Prostate gland (tissue), 2 donors: ENCODE results near the gene APBA2. TPM values are rescaled to one million over a fixed set of nuclear protein-coding genes. Genes with fewer than 3 reads are reported as not detected.

ENCODE experiments used
- DNase-seq: peaks from one replicate; pipeline ENCODE4 v3.0.0-alpha.2; 2019; ENCODE audit warnings: low spot score
- H3K27ac ChIP-seq, 2 donors: fragments of 200-600 bp; sonication (generic); 2 replicates each; pipeline ENCODE4 v1.5.1; 2017 to 2019
- H3K27me3 ChIP-seq: fragments of 200-600 bp; sonication (generic); replicated peaks from 2 replicates; pipeline ENCODE4 v1.5.1; 2019; ENCODE audit not compliant: insufficient read depth
- H3K36me3 ChIP-seq, 2 donors: fragments of 200-600 bp; sonication (generic); 1 replicate in 1 of 2; 2 replicates in 1 of 2; pipeline versions ENCODE4 v1.5.1 to v1.8.1; 2017 to 2019
- H3K4me1 ChIP-seq: fragments of 200-600 bp; sonication (generic); replicated peaks from 2 replicates; pipeline ENCODE4 v1.5.1; 2019
- H3K4me3 ChIP-seq, 2 donors: fragments of 200-600 bp; sonication (generic); 2 replicates each; pipeline ENCODE4 v1.5.1; 2017 to 2019
- H3K9me3 ChIP-seq: fragments of 200-600 bp; sonication (generic); 2 replicates; pipeline ENCODE4 v1.5.1; 2017
- POLR2A ChIP-seq: fragments of 450-650 bp; IDR thresholded peaks from one replicate; pipeline ENCODE4 v1.6.1; 2016; ENCODE audit warnings: antibody characterized with exemption, mild to moderate bottlenecking
- POLR2AphosphoS5 ChIP-seq: sonication (generic); formaldehyde crosslinking; IDR thresholded peaks from one replicate; pipeline ENCODE4 v1.6.1; 2017; ENCODE audit warnings: antibody characterized with exemption
- WGBS: methylation state at CpG from one replicate; pipeline ENCODE4 v1.1.5; 2018; 5-methylcytosine and 5-hydroxymethylcytosine counted together
- intact Hi-C: fragments of 100-400 bp; cut with DNase I; formaldehyde crosslinking; loops from one replicate; pipeline ENCODE4 v1.14.2; 2022
- total RNA-seq, 2 donors: library from RNA; depleted of rRNA; stranded (reverse); fragments of >200 nt; gene quantifications; one replicate each; pipeline ENCODE4 v1.1.0, GENCODE V29; 2016
- TF ChIP-seq, protein P1 (sequence below), 4 experiments: fragments of 200-600 bp in 2 of 4; fragments of 450-650 bp in 2 of 4; sonication (generic) in 2 of 4; IDR thresholded peaks; 1 replicate in 3 of 4; 2 replicates in 1 of 4; pipeline ENCODE4 v1.5.1; 2016 to 2019; ENCODE audit warnings: antibody characterized with exemption in 4 of 4, mild to moderate bottlenecking in 2 of 4, moderate library complexity in 2 of 4

APBA2 gene
- total RNA-seq, 2 donors from 2014 or later, result 2.6 to 25.3 TPM

- intact Hi-C loops, result no loop called here
- DNase-seq, result no peak
- no peaks in the 10 kb centered on the region for H3K9me3 ChIP-seq
- H3K4me1 ChIP-seq, result no peaks in the 10 kb centered on the region
- TF ChIP-seq POLR2A (no peak), POLR2AphosphoS5 (no peak)
- TF ChIP-seq, protein P1, sequence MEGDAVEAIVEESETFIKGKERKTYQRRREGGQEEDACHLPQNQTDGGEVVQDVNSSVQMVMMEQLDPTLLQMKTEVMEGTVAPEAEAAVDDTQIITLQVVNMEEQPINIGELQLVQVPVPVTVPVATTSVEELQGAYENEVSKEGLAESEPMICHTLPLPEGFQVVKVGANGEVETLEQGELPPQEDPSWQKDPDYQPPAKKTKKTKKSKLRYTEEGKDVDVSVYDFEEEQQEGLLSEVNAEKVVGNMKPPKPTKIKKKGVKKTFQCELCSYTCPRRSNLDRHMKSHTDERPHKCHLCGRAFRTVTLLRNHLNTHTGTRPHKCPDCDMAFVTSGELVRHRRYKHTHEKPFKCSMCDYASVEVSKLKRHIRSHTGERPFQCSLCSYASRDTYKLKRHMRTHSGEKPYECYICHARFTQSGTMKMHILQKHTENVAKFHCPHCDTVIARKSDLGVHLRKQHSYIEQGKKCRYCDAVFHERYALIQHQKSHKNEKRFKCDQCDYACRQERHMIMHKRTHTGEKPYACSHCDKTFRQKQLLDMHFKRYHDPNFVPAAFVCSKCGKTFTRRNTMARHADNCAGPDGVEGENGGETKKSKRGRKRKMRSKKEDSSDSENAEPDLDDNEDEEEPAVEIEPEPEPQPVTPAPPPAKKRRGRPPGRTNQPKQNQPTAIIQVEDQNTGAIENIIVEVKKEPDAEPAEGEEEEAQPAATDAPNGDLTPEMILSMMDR (IDR thresholded peaks at IDR 0.05), result no peak
- no peak overlapping the region for H3K27ac ChIP-seq
- no peaks in the 10 kb centered on the region for H3K36me3 ChIP-seq
- WGBS, result 89% methylated on average over 6 of the region's 6 CpGs
- H3K27me3 ChIP-seq, result no peaks in the 10 kb centered on the region
- no peak overlapping the region for H3K4me3 ChIP-seq
These were observed 176.0 kb downstream of the APBA2 start for GRCh38 chr15:29061746-29062145.

DNA sequence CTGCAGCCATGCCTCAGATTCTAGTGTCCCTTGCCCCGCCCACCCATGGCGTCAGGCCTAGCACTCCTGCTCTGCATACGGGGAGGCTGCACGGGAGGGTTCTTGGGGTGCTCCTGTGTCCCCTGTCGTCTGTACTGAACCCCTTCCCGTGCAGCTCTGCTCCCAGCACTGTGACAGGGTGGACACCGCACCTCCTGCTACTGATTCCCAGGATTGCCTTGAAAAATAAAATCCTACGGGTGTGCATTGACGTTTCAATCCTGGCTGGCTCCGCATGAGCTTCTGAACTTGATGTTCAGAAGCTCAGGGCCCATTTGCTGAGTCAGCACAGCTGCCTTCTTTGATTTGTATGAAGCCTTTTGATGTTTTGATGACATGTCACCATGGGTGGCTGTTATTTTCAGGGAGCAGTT lies 176.4 kb downstream of the APBA2 start:
- WGBS, result 62% methylated on average over 10 of the region's 10 CpGs
- H3K4me1 ChIP-seq, result no peaks in the 10 kb centered on the region
- no peak overlapping the region for H3K27ac ChIP-seq
- TF ChIP-seq POLR2AphosphoS5, result no peak
- TF ChIP-seq, protein P1 (IDR thresholded peaks at IDR 0.05), result no peak
- TF ChIP-seq POLR2A, result no peak
- H3K9me3 ChIP-seq, result no peaks in the 10 kb centered on the region
- H3K4me3 ChIP-seq, result no peak overlapping the region
- H3K27me3 ChIP-seq, result no peaks in the 10 kb centered on the region
- intact Hi-C loops, result no loop called here
- no peak for DNase-seq
- H3K36me3 ChIP-seq, result no peaks in the 10 kb centered on the region

GRCh38 chr15:29062626-29063025 lies 176.9 kb downstream of the APBA2 start:
- TF ChIP-seq, protein P1 (IDR thresholded peaks at IDR 0.05), result no peak
- no peak for TF ChIP-seq POLR2AphosphoS5
- no peak for TF ChIP-seq POLR2A
- H3K4me1 ChIP-seq, result no peaks in the 10 kb centered on the region
- H3K9me3 ChIP-seq, result no peaks in the 10 kb centered on the region
- WGBS, result 67% methylated on average over 7 of the region's 7 CpGs
- H3K27me3 ChIP-seq, result no peaks in the 10 kb centered on the region
- no peak overlapping the region for H3K4me3 ChIP-seq
- intact Hi-C loops, result no loop called here
- H3K36me3 ChIP-seq, result no peaks in the 10 kb centered on the region
- DNase-seq, result no peak
- H3K27ac ChIP-seq, result no peak overlapping the region

- Histone ChIP-seq H3K36me3 (no peaks in the 10 kb centered on the region), H3K27ac (no peak overlapping the region), H3K27me3 (no peaks in the 10 kb centered on the region), H3K4me3 (no peak overlapping the region), H3K4me1 (no peaks in the 10 kb centered on the region), H3K9me3 (no peaks in the 10 kb centered on the region)
- DNase-seq, result no peak
- TF ChIP-seq POLR2A, result no peak
- WGBS, result 97% methylated on average over 5 of the region's 5 CpGs
- intact Hi-C loops, result no loop called here
These were observed 177.9 kb downstream of the APBA2 start for GRCh38 chr15:29063646-29064045.

DNA sequence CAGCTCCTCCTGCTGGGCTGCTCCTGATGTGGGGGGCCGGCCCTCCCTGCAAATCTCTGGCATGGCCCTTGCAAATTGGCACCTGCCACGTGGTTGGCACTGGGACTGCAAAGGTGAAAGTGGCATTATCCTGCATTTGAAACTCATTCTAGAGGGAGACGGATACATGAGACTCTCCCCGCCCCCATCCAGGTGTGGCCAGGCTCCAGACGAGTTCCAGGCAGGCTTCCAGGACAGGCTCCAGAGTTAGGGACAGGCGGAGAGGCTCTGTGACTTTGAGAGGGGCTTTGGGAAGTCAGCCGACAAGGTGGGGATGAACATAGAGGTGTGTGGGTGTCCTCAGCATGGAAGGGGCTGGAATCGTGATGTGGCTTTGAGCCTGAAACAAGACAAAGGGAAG lies 178.5 kb downstream of the APBA2 start:
- H3K9me3 ChIP-seq, result no peaks in the 10 kb centered on the region
- no peak overlapping the region for H3K4me3 ChIP-seq
- intact Hi-C loops, result no loop called here
- no peak overlapping the region for H3K27ac ChIP-seq
- no peak for DNase-seq
- no peaks in the 10 kb centered on the region for H3K4me1 ChIP-seq
- no peaks in the 10 kb centered on the region for H3K36me3 ChIP-seq
- H3K27me3 ChIP-seq, result no peaks in the 10 kb centered on the region
- 44% methylated on average over 8 of the region's 8 CpGs for WGBS
- TF ChIP-seq POLR2A (no peak), POLR2AphosphoS5 (no peak)
- TF ChIP-seq, protein P1 (IDR thresholded peaks at IDR 0.05), result no peak
